PC-9 (cell line): ENCODE measurements around the gene GARNL3. TPM values are rescaled to one million over a fixed set of nuclear protein-coding genes. Genes with fewer than 3 reads are reported as not detected.

Experiments
- BruUV-seq: library from RNA; stranded (reverse); fragments of 400-500 nt; replicated peaks from 2 replicates; lab custom pipeline; 2021; lab: Mats Ljungman, UMichigan
- CTCF ChIA-PET: fragments of 300-600 bp; sonication (Branson Sonifier 250); formaldehyde crosslinking; loops from one replicate; lab custom pipeline; 2022; ENCODE audit warnings: antibody characterized with exemption; lab: Charles Lee
- POLR2A ChIA-PET: fragments of 300-600 bp; sonication (Branson Sonifier 250); formaldehyde crosslinking; loops from one replicate; lab custom pipeline; 2022; ENCODE audit warnings: antibody characterized with exemption; ENCODE audit not compliant: unreplicated experiment; lab: Charles Lee
- DNase-seq, 2 experiments: peaks; one replicate each; pipeline versions ENCODE4 v3.0.0 to v3.0.0-alpha.2; 2015 to 2022; ENCODE audit warnings: mixed read lengths in 1 of 2
- H2AFZ ChIP-seq: fragments of 200-600 bp; sonication (generic); 2 replicates; pipeline ENCODE4 v1.8.1; 2017; ENCODE audit warnings: antibody characterized with exemption
- H3F3A ChIP-seq: fragments of 200-600 bp; sonication (generic); 2 replicates; pipeline ENCODE4 v1.8.1; 2017; ENCODE audit warnings: antibody characterized with exemption, mild to moderate bottlenecking, low read depth; ENCODE audit not compliant: insufficient read depth
- H3K27ac ChIP-seq: fragments of 200-600 bp; sonication (generic); 2 replicates; pipeline ENCODE4 v1.6.1; 2016; ENCODE audit warnings: mixed run types
- H3K27me3 ChIP-seq: fragments of 200-600 bp; sonication (generic); 2 replicates; pipeline ENCODE4 v1.6.1; 2016; ENCODE audit warnings: low read depth, mixed run types; ENCODE audit not compliant: insufficient read depth
- H3K36me3 ChIP-seq: fragments of 200-600 bp; sonication (generic); 2 replicates; pipeline ENCODE4 v1.6.1; 2016; ENCODE audit warnings: low read depth, mixed run types
- H3K4me1 ChIP-seq: fragments of 200-600 bp; sonication (generic); replicated peaks from 2 replicates; pipeline ENCODE4 v1.6.1; 2016; ENCODE audit warnings: mixed run types; ENCODE audit not compliant: insufficient read depth
- H3K4me2 ChIP-seq: fragments of 200-600 bp; sonication (generic); 2 replicates; pipeline ENCODE4 v1.6.1; 2017; ENCODE audit warnings: mixed run types
- H3K4me3 ChIP-seq: fragments of 200-600 bp; sonication (generic); 2 replicates; pipeline ENCODE4 v1.6.1; 2016; ENCODE audit warnings: mixed run types
- H3K79me2 ChIP-seq: fragments of 200-600 bp; sonication (generic); 2 replicates; pipeline ENCODE4 v1.6.1; 2017; ENCODE audit warnings: low read depth, mixed run types
- H3K9me2 ChIP-seq: fragments of 200-600 bp; sonication (generic); 2 replicates; pipeline ENCODE4 v1.8.1; 2017; ENCODE audit warnings: mild to moderate bottlenecking; ENCODE audit not compliant: insufficient read depth
- H3K9me3 ChIP-seq: fragments of 200-600 bp; sonication (generic); 2 replicates; pipeline ENCODE4 v1.8.1; 2016; ENCODE audit warnings: low read depth; ENCODE audit not compliant: insufficient read depth
- H4K20me1 ChIP-seq: fragments of 200-600 bp; sonication (generic); 2 replicates; pipeline ENCODE4 v1.8.1; 2017; ENCODE audit not compliant: insufficient read depth
- CTCF ChIP-seq: fragments of 200-600 bp; sonication (generic); conservative IDR thresholded peaks from 2 replicates; pipeline ENCODE4 v1.6.1; 2017; ENCODE audit warnings: mixed run types, antibody characterized with exemption, mild to moderate bottlenecking, moderate library complexity
- EZH2 ChIP-seq: fragments of 200-600 bp; sonication (generic); IDR thresholded peaks from 2 replicates; pipeline ENCODE4 v1.8.0; 2017; ENCODE audit warnings: antibody characterized with exemption, low read depth
- intact Hi-C: fragments of 100-400 bp; cut with micrococcal nuclease; formaldehyde crosslinking; loops from one replicate; pipeline ENCODE4 v1.10.0; 2022; ENCODE audit not compliant: unreplicated experiment
- total RNA-seq: library from RNA; stranded (reverse); gene quantifications from 2 replicates; pipeline ENCODE4 v1.2.3, GENCODE V29; 2021

The GARNL3 gene
- total RNA-seq, 1 experiment from 2014 or later, result 10.8 TPM

DNA sequence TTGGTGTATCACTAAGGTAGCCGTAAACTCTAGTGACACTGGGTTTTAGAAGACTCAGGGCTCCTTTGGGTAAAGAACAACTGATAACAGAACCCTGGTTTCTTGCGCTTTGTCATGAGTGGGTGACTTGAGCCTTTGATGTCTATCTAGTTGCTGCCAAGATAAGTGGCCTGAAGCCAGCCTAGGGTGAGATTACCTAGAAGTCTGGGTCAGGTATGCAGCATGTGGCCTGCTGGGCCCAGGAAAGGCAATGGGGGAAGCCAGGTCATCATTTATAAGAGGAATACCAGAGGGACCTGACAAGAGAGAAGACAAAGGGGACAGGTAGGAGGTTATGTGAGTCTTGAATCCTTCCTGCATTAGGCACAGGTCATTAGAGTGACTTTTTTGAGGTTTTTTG lies 23.2 kb upstream of the GARNL3 start:
- DNase-seq, result no peak
- Histone ChIP-seq H3K27me3 (no peaks in the 10 kb centered on the region), H3K9me3 (no peaks in the 10 kb centered on the region), H3K79me2 (no peaks in the 10 kb centered on the region), H3K27ac (no peak overlapping the region), H3K36me3 (no peaks in the 10 kb centered on the region), H3F3A (peaks cover 4% of the 10 kb centered on the region; the same call in 1 of the 2 replicates), H2AFZ (no peak overlapping the region), H3K4me2 (no peak overlapping the region), H3K4me1 (0 out of 2 replicates have a peak, but pooled peaks cover 4% of the 10 kb centered on the region), H3K4me3 (no peak overlapping the region), H3K9me2 (no peaks in the 10 kb centered on the region), H4K20me1 (no peaks in the 10 kb centered on the region)
- CTCF ChIA-PET, result no interaction called here
- POLR2A ChIA-PET, result no interaction called here
- intact Hi-C loops, result no loop called here
- BruUV-seq, result no TSS peak
- TF ChIP-seq CTCF (no peak), EZH2 (no peak)

DNA sequence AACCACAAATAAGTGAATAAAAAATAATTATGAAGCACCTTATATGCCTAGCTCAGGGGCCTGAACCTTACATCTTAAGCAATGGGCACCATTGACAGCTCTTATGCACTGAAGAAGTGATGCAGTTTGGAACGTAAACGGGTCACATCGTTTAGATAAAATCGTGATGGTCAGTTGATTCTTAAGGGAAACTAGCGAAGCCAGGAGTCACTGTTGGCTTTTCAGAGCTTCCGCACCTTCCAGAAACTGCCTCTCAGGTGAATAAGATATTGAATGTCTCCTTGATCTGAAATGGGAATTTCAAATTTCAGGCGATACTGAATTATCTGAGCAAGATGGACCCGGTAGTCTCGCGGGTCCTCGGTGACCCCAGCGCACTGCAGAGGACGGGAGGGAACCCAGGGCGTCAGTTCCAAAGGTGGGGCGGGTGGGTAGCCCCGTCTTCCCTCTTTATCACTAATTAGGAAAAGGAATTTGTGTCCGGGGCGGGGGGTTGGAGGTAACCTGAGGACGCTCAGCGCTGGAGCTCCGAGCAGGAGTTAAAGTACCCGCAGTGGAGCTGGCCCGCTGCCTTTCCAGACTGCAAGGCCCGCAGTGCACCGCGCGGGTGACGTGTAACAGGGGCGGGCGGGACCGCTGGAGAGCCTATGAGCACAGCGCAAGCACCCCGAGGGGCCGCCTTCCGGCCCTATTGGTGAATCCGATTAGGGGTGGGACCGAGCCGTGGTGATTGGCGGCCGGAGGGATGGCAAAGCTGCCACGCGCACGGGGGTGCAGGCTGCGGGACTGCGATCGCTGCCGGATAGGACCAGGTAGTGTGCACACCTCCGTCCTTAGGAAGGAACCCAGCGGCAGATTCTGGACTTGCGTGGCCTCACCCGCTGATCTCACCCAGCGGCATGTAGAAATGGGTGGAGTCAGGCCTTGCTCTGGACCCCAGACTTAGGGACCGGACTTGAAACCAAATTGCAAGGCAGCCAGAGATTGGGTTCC lies 19.7 kb upstream of the GARNL3 start:
- CTCF ChIA-PET, result interaction anchor here (0.5 kb wide), 1 partner anchor 98 kb away, joined by 3 read pairs; no protein-coding TSS in a partner anchor
- no peak overlapping the region for H3K27ac ChIP-seq

More for the DNA sequence above, 19.7 kb upstream of the GARNL3 start:
- H3K36me3 ChIP-seq, result no peaks in the 10 kb centered on the region
- TF ChIP-seq EZH2 (no peak), CTCF (no peak)
- no peaks in the 10 kb centered on the region for H3K27me3 ChIP-seq
- peak overlapping the region; percentile 82 for H3K4me2 ChIP-seq
- H2AFZ ChIP-seq, result peak overlapping the region; percentile 90
- peaks cover 4% of the 10 kb centered on the region; the same call in 1 of the 2 replicates for H3F3A ChIP-seq
- TSS peak; percentile 90 for BruUV-seq
- no peaks in the 10 kb centered on the region for H4K20me1 ChIP-seq
- POLR2A ChIA-PET, result interaction anchor here (0.5 to 0.7 kb wide), 8 partner anchors 22 to 412 kb away, joined by 3 to 9 read pairs (median 4); no protein-coding TSS in a partner anchor
- intact Hi-C loops, result no loop called here
- peak; percentile 90 to 96 for DNase-seq
- 0 out of 2 replicates have a peak, but pooled peaks cover 4% of the 10 kb centered on the region for H3K4me1 ChIP-seq
- H3K4me3 ChIP-seq, result peak overlapping the region; percentile 72
- no peaks in the 10 kb centered on the region for H3K79me2 ChIP-seq
- no peaks in the 10 kb centered on the region for H3K9me3 ChIP-seq
- H3K9me2 ChIP-seq, result no peaks in the 10 kb centered on the region
